HepG2 (cell line): ENCODE measurements around the gene CPNE1. TPM values are rescaled to one million over a fixed set of nuclear protein-coding genes. Genes with fewer than 3 reads are reported as not detected.
A peak's percentile ranks its signal among the peaks of the same experiment; 100 is the strongest.

Source experiments
- ARNT ChIP-seq: fragments of 450-650 bp; IDR thresholded peaks from 2 replicates; pipeline ENCODE4 v1.6.1; 2017
- ATM ChIP-seq: fragments of 450-650 bp; IDR thresholded peaks from 2 replicates; pipeline ENCODE4 v1.7.1; 2017; ENCODE audit warnings: mild to moderate bottlenecking, borderline replicate concordance
- GATAD1 ChIP-seq: IDR thresholded peaks from 2 replicates; pipeline ENCODE4 v1.6.1; 2016; ENCODE audit warnings: missing genetic modification reagents, missing compliant biosample characterization
- HDAC2 ChIP-seq: sonication (generic); formaldehyde crosslinking; IDR thresholded peaks from 2 replicates; pipeline ENCODE4 v1.4.0; 2020; ENCODE audit warnings: missing genetic modification reagents
- HMG20B ChIP-seq: conservative IDR thresholded peaks from 2 replicates; pipeline ENCODE4 v1.6.1; 2016; ENCODE audit warnings: missing genetic modification reagents, missing compliant biosample characterization
- HMGXB3 ChIP-seq: sonication (generic); formaldehyde crosslinking; IDR thresholded peaks from 2 replicates; pipeline ENCODE4 v1.4.0; 2020; ENCODE audit warnings: missing genetic modification reagents, borderline replicate concordance
- JARID2 ChIP-seq: sonication (generic); formaldehyde crosslinking; IDR thresholded peaks from 2 replicates; pipeline ENCODE4 v1.8.1; 2023; ENCODE audit warnings: missing genetic modification reagents, inconsistent platforms; ENCODE audit not compliant: insufficient replicate concordance
- RBAK ChIP-seq: sonication (generic); formaldehyde crosslinking; IDR thresholded peaks from 2 replicates; pipeline ENCODE4 v1.5.1; 2020; ENCODE audit warnings: mild to moderate bottlenecking, missing genetic modification reagents
- SMC3 ChIP-seq: IDR thresholded peaks from 2 replicates; pipeline ENCODE4 v1.6.1; 2011; ENCODE audit warnings: low read length, improper control_type of control experiment
- STAG1 ChIP-seq: sonication (generic); formaldehyde crosslinking; IDR thresholded peaks from 2 replicates; pipeline ENCODE4 v1.4.0; 2020; ENCODE audit warnings: missing genetic modification reagents
- THAP11 ChIP-seq: IDR thresholded peaks from 2 replicates; pipeline ENCODE4 v1.6.1; 2016; ENCODE audit warnings: missing biosample characterization, missing genetic modification reagents
- THYN1 ChIP-seq: sonication (generic); formaldehyde crosslinking; IDR thresholded peaks from 2 replicates; pipeline ENCODE4 v1.8.1; 2023; ENCODE audit warnings: low read depth, mild to moderate bottlenecking, moderate library complexity, missing genetic modification reagents, borderline replicate concordance
- TRIM24 ChIP-seq: sonication (generic); formaldehyde crosslinking; IDR thresholded peaks from 2 replicates; pipeline ENCODE4 v1.8.0; 2022; ENCODE audit warnings: mild to moderate bottlenecking, missing genetic modification reagents
- ZBTB2 ChIP-seq: sonication (generic); formaldehyde crosslinking; IDR thresholded peaks from 2 replicates; pipeline ENCODE4 v1.8.0; 2022; ENCODE audit warnings: low read depth, missing genetic modification reagents
- ZFP82 ChIP-seq: sonication (generic); formaldehyde crosslinking; IDR thresholded peaks from 2 replicates; pipeline ENCODE4 v1.5.1; 2020; ENCODE audit warnings: mild to moderate bottlenecking, missing genetic modification reagents, borderline replicate concordance
- ZFP91 ChIP-seq: sonication (generic); formaldehyde crosslinking; IDR thresholded peaks from 2 replicates; pipeline ENCODE4 v1.9.0; 2022; ENCODE audit warnings: missing genetic modification reagents, mild to moderate bottlenecking, borderline replicate concordance
- ZNF225 ChIP-seq: sonication (generic); formaldehyde crosslinking; IDR thresholded peaks from 2 replicates; pipeline ENCODE4 v1.4.0; 2020; ENCODE audit warnings: mild to moderate bottlenecking, missing genetic modification reagents
- ZNF264 ChIP-seq: sonication (generic); formaldehyde crosslinking; IDR thresholded peaks from 2 replicates; pipeline ENCODE4 v1.4.0; 2020; ENCODE audit warnings: missing genetic modification reagents
- polyA plus RNA-seq, 8 experiments: library from polyadenylated mRNA; depleted of rRNA in 3 of 8; stranded (reverse) in 7 of 8; unstranded in 1 of 8; fragments of >200 nt; fragmentation: Illumina TruSeq in 4 of 8; extraction: Trizol in 4 of 8; gene quantifications; 2 replicates each; pipeline versions ENCODE4 v1.2.1 to v1.2.3, GENCODE V29; 2011 to 2016; ENCODE audit warnings: low read depth in 4 of 8, missing spikeins in 1 of 8, mixed read lengths in 1 of 8; ENCODE audit not compliant: insufficient read depth in 1 of 8
- total RNA-seq, 5 experiments: library from RNA; depleted of rRNA; stranded (reverse); fragments of >200 nt; fragmentation: Illumina TruSeq; extraction: Trizol; gene quantifications; 2 replicates each; pipeline ENCODE4 v1.2.3, GENCODE V29; 2016; ENCODE audit warnings: low read depth in 1 of 5
- TF ChIP-seq, protein P1 (sequence below): sonication (generic); formaldehyde crosslinking; IDR thresholded peaks from 2 replicates; pipeline ENCODE4 v1.4.0; 2020; ENCODE audit warnings: missing genetic modification reagents, borderline replicate concordance

CPNE1 gene
- total and polyA plus RNA-seq, 2 of the 13 experiments (the other 11 are each of a cell fraction or from before 2014, with no cell fraction given) = 408 to 431 TPM

DNA sequence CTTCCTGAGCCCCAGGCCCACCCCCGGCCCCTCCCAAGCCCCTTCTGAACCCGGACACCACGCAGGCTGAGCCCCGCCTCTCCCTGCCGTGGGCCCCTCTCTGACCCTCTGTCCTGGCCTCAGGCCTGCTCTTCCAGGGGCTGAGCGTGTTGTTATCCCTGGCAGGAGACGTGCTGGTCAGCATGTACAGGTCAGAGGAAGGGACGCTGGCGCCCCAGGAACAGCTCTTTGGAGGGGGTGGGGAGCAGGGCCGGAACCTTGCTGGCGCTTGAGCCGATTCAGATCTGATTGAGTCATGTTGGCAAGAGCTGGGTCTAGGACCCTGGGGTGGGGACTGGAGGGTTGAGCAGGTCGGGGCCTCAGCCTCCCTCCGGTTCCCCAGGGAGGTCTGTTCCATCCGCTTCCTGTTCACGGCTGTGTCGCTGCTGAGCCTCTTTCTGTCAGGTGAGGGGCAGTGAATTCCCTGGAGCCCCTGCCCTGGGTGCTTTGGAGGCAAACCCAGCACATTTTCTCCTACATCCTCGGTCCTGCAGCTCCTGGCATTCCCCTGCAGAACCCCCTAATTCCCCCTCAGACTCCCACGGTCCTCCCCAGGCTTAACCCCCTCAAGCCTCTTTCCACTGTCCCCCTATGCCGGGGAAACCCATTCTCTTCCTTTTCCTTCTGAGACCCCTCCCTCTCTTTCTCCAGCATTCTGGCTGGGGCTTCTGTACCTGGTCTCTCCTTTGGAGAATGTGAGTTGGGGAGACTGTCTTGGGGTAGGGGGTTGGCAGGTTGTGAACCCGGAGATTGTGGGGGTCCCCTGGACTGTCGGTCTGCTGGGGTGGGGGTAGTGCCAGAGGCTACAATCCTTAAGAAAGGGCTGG, 47.1 kb downstream of the CPNE1 start (continued):
- TF ChIP-seq ATM (no peak), ZNF264 (CRISPR knock-in tag) (no peak; the same call in 1 of the 2 replicates), ZFP91 (CRISPR knock-in tag) (peak; percentile 53), SMC3 (0 out of 2 replicates have a peak, but pooled peaks have one; percentile 8), ARNT (no peak), STAG1 (CRISPR knock-in tag) (peak; percentile 61), ZFP82 (CRISPR knock-in tag) (peak; percentile 95), HMG20B (0 out of 2 replicates have a peak, but pooled peaks have one; percentile 18), ZBTB2 (CRISPR knock-in tag) (0 out of 2 replicates have a peak, but pooled peaks have one; percentile 21), HDAC2 (CRISPR knock-in tag) (peak; percentile 63; the same call in 1 of the 2 replicates), THYN1 (CRISPR knock-in tag) (0 out of 2 replicates have a peak, but pooled peaks have one; percentile 31), RBAK (0 out of 2 replicates have a peak, but pooled peaks have one; percentile 21), JARID2 (CRISPR knock-in tag) (peak; percentile 40), ZNF225 (CRISPR knock-in tag) (no peak; the same call in 1 of the 2 replicates), THAP11 (CRISPR knock-in tag) (no peak), GATAD1 (peak; percentile 55; the same call in 1 of the 2 replicates), TRIM24 (CRISPR knock-in tag) (no peak), HMGXB3 (CRISPR knock-in tag) (peak; percentile 54)
- TF ChIP-seq, protein P1, sequence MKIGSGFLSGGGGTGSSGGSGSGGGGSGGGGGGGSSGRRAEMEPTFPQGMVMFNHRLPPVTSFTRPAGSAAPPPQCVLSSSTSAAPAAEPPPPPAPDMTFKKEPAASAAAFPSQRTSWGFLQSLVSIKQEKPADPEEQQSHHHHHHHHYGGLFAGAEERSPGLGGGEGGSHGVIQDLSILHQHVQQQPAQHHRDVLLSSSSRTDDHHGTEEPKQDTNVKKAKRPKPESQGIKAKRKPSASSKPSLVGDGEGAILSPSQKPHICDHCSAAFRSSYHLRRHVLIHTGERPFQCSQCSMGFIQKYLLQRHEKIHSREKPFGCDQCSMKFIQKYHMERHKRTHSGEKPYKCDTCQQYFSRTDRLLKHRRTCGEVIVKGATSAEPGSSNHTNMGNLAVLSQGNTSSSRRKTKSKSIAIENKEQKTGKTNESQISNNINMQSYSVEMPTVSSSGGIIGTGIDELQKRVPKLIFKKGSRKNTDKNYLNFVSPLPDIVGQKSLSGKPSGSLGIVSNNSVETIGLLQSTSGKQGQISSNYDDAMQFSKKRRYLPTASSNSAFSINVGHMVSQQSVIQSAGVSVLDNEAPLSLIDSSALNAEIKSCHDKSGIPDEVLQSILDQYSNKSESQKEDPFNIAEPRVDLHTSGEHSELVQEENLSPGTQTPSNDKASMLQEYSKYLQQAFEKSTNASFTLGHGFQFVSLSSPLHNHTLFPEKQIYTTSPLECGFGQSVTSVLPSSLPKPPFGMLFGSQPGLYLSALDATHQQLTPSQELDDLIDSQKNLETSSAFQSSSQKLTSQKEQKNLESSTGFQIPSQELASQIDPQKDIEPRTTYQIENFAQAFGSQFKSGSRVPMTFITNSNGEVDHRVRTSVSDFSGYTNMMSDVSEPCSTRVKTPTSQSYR (CRISPR knock-in tag) = peak; percentile 72; the same call in 1 of the 2 replicates
